Activated CD4-positive, alpha-beta T cell treated with anti-CD3 and anti-CD28 coated beads, Interleukin-2, amount 50 U/mL, for 24 hours (primary cell): ENCODE results near the gene ASCL2.

Source experiments
- DNase-seq, 2 donors: peaks; one replicate each; pipeline ENCODE4 v3.0.0-alpha.2; 2020; ENCODE audit warnings: low read depth in 1 of 2, low spot score in 1 of 2

The ASCL2 gene

GRCh38 chr11:2263071-2263565, 7.3 kb downstream of the ASCL2 start:
- no peak for DNase-seq

GRCh38 chr11:2262301-2263070, 7.9 kb downstream of the ASCL2 start:
- no peak for DNase-seq

- DNase-seq = no peak
These were observed 8.8 kb downstream of the ASCL2 start for GRCh38 chr11:2261436-2262230.

- DNase-seq = no peak
These were observed 9.7 kb downstream of the ASCL2 start for GRCh38 chr11:2260491-2261364.

- DNase-seq = no peak
These were observed 10.4 kb downstream of the ASCL2 start for GRCh38 chr11:2259897-2260451.

- DNase-seq = no peak
These were observed 10.9 kb downstream of the ASCL2 start for GRCh38 chr11:2259466-2259830.

GRCh38 chr11:2258501-2259465, 11.6 kb downstream of the ASCL2 start:
- DNase-seq = no peak

GRCh38 chr11:2256951-2257700, 13.3 kb downstream of the ASCL2 start:
- DNase-seq = no peak

- DNase-seq = no peak
These were observed 14.0 kb downstream of the ASCL2 start for GRCh38 chr11:2256293-2256913.

GRCh38 chr11:2252018-2252417, 18.4 kb downstream of the ASCL2 start:
- DNase-seq = no peak

- no peak for DNase-seq
These were observed 19.2 kb downstream of the ASCL2 start for GRCh38 chr11:2251138-2251537.

GRCh38 chr11:2250485-2250884, 19.9 kb downstream of the ASCL2 start:
- DNase-seq = no peak

GRCh38 chr11:2250041-2250440, 20.3 kb downstream of the ASCL2 start:
- DNase-seq = no peak

- no peak for DNase-seq
These were observed 21.0 kb downstream of the ASCL2 start for GRCh38 chr11:2249189-2249916.

GRCh38 chr11:2248762-2249161, 21.6 kb downstream of the ASCL2 start:
- DNase-seq = no peak

GRCh38 chr11:2248242-2248641, 22.1 kb downstream of the ASCL2 start:
- DNase-seq = no peak

- no peak for DNase-seq
These were observed 22.9 kb downstream of the ASCL2 start for GRCh38 chr11:2247496-2247895.

GRCh38 chr11:2240834-2241233, 29.6 kb downstream of the ASCL2 start:
- DNase-seq = no peak
